Neutrophil (primary cell): Measurements from ENCODE around the gene TGM6.

Source experiments
- H3K27ac ChIP-seq: fragments of 200-600 bp; sonication (generic); 2 replicates; pipeline ENCODE4 v1.5.1; 2016; ENCODE audit warnings: mild to moderate bottlenecking, moderate library complexity
- H3K27me3 ChIP-seq: fragments of 200-600 bp; sonication (generic); 2 replicates; pipeline ENCODE4 v1.6.0; 2016; ENCODE audit warnings: mild to moderate bottlenecking
- H3K36me3 ChIP-seq: fragments of 200-600 bp; sonication (generic); 2 replicates; pipeline ENCODE4 v1.5.1; 2017
- H3K4me1 ChIP-seq, 2 experiments: fragments of 200-600 bp in 1 of 2; sonication (generic) in 1 of 2; 1 replicate in 1 of 2; 2 replicates in 1 of 2; pipeline versions ENCODE4 v1.5.1 to v1.6.1; 2013 to 2016; ENCODE audit warnings: low read depth in 1 of 2, low read length in 1 of 2, mild to moderate bottlenecking in 1 of 2, moderate library complexity in 1 of 2; ENCODE audit not compliant: control insufficient read depth in 1 of 2, insufficient read depth in 1 of 2
- H3K4me3 ChIP-seq, 2 experiments: fragments of 200-600 bp in 1 of 2; sonication (generic) in 1 of 2; 1 replicate in 1 of 2; 2 replicates in 1 of 2; pipeline ENCODE4 v1.5.1; 2013 to 2016; ENCODE audit warnings: low read depth in 1 of 2, low read length in 1 of 2, mild to moderate bottlenecking in 1 of 2, moderate library complexity in 1 of 2
- H3K9me3 ChIP-seq: fragments of 200-600 bp; sonication (generic); 2 replicates; pipeline ENCODE4 v1.5.1; 2016
- CTCF ChIP-seq: fragments of 200-600 bp; sonication (generic); IDR thresholded peaks from 2 replicates; pipeline ENCODE4 v1.5.1; 2016; ENCODE audit warnings: antibody characterized with exemption

Gene TGM6

DNA sequence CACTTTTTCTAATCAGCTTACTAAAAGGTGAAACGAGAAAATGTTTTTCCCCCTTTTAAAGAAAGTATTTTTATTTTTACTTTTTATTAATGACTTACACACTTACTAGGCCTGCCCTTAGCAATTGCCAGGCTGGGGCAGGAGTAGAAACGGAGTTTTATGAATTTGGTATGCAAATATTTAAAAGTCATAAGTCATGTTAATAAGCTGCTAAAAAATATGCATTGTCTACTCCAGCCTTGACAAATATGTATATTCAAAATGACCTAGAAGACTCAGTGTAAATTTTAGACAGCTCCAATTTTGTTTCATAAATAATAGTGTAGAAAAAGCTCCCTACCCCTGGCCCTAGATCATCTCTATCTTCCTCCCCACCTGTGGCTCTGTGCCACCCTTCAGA is 17.5 kb upstream of the TGM6 start:
- no peaks in the 10 kb centered on the region for H3K9me3 ChIP-seq
- peaks cover 83% of the 10 kb centered on the region for H3K27me3 ChIP-seq
- no peak overlapping the region for H3K4me3 ChIP-seq
- H3K27ac ChIP-seq: peak overlapping the region; percentile 23
- TF ChIP-seq CTCF: no peak
- H3K4me1 ChIP-seq: peaks cover 0 to 10% of the 10 kb centered on the region in 2 experiments
- H3K36me3 ChIP-seq: no peaks in the 10 kb centered on the region

- no peak overlapping the region for H3K4me3 ChIP-seq
- H3K4me1 ChIP-seq: peaks cover 0 to 10% of the 10 kb centered on the region in 2 experiments
- H3K27me3 ChIP-seq: peaks cover 83% of the 10 kb centered on the region
- no peaks in the 10 kb centered on the region for H3K9me3 ChIP-seq
- H3K27ac ChIP-seq: peak overlapping the region; percentile 23
- no peak for TF ChIP-seq CTCF
- no peaks in the 10 kb centered on the region for H3K36me3 ChIP-seq
Measured at GRCh38 chr20:2363587-2363986, 17.1 kb upstream of the TGM6 start.

DNA sequence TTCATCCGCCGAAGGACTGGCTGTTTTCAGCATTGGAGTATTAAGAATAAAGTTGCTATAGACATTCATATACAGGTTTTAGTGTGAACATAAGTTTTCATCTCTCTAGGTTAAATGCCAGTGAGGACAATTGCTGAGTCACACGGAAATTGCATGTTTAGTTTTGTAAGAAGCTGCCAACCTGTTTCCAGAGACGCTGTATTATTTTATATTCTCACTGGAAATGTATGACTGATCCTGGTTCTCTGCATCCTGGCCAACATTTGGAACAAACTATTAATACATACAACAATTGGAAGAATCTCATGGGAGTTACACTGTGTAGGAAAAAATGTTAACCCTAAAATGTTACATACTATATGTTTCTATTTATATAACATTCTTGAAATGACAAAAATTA is 16.7 kb upstream of the TGM6 start:
- no peak for TF ChIP-seq CTCF
- H3K36me3 ChIP-seq: no peaks in the 10 kb centered on the region
- H3K4me3 ChIP-seq: no peak overlapping the region
- peaks cover 83% of the 10 kb centered on the region for H3K27me3 ChIP-seq
- H3K9me3 ChIP-seq: no peaks in the 10 kb centered on the region
- peak overlapping the region; percentile 23 for H3K27ac ChIP-seq
- H3K4me1 ChIP-seq: peaks cover 0 to 10% of the 10 kb centered on the region in 2 experiments

DNA sequence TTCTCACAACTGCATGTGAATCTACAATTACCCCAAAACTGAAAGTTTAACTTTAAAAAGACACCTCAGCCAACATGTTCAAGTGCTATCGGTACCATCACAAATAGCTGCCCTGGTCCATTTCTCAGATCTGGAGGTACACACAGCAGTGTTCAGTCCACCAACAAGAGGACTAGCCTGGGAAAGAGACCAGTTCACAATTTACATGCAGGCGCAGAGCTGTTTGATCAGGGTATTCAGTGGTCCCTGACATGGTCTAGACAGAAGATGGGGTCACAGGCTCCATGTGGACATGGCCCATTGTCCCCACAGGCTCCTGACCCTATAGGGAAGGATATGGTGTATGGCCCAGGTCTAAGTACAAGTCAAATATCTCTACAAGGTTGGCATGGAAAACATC is 15.6 kb upstream of the TGM6 start:
- H3K27me3 ChIP-seq: peaks cover 81% of the 10 kb centered on the region
- H3K36me3 ChIP-seq: no peaks in the 10 kb centered on the region
- no peak overlapping the region for H3K4me3 ChIP-seq
- no peaks in the 10 kb centered on the region for H3K9me3 ChIP-seq
- no peak for TF ChIP-seq CTCF
- H3K4me1 ChIP-seq: peaks cover 0 to 10% of the 10 kb centered on the region in 2 experiments
- no peak overlapping the region for H3K27ac ChIP-seq

DNA sequence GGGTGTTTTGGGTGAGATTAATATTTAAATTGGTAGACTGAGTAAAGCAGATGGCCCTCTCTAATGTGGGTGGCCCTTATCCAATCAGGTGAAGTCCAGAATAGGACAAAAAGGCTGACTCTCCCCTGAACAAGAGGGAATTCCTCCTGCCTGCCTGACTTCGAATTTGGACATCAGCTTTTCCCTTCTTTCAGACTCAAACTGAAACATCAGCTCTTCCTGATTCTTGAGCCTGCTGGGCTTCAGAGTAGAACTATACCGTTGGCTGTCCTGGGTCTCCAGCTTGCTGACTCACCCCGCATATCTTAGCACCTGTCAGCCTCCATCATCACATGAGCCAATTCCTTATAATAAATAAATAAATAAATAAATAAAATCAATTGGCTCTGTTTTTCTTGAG is 15.0 kb upstream of the TGM6 start:
- H3K36me3 ChIP-seq: no peaks in the 10 kb centered on the region
- H3K4me3 ChIP-seq: no peak overlapping the region
- H3K27me3 ChIP-seq: peaks cover 81% of the 10 kb centered on the region
- no peak for TF ChIP-seq CTCF
- H3K9me3 ChIP-seq: no peaks in the 10 kb centered on the region
- peaks cover 0 to 10% of the 10 kb centered on the region in 2 experiments for H3K4me1 ChIP-seq
- no peak overlapping the region for H3K27ac ChIP-seq

- no peak for TF ChIP-seq CTCF
- Histone ChIP-seq H3K27ac (no peak overlapping the region), H3K4me3 (no peak overlapping the region), H3K27me3 (peaks cover 92% of the 10 kb centered on the region), H3K4me1 (peaks cover 0 to 7% of the 10 kb centered on the region in 2 experiments), H3K36me3 (no peaks in the 10 kb centered on the region), H3K9me3 (no peaks in the 10 kb centered on the region)
Measured at GRCh38 chr20:2368621-2369020, 12.1 kb upstream of the TGM6 start.
